Endodermal cell (in vitro differentiated cells): ENCODE results near the gene ZGLP1. TPM values are rescaled to one million over a fixed set of nuclear protein-coding genes. Genes with fewer than 3 reads are reported as not detected.

Experiments used
- DNase-seq: peaks from one replicate; pipeline ENCODE4 v3.0.0-alpha.2; 2017
- H3K27ac ChIP-seq: 2 replicates; pipeline ENCODE4 v1.5.1; 2013; ENCODE audit warnings: mild to moderate bottlenecking, low read depth, low read length, moderate library complexity
- H3K27me3 ChIP-seq: 2 replicates; pipeline ENCODE4 v1.6.1; 2013; ENCODE audit warnings: mild to moderate bottlenecking, low read length, moderate library complexity; ENCODE audit not compliant: insufficient read depth, control insufficient read depth, poor library complexity, severe bottlenecking
- H3K36me3 ChIP-seq: 2 replicates; pipeline ENCODE4 v1.7.0; 2013; ENCODE audit warnings: mild to moderate bottlenecking, low read length, moderate library complexity; ENCODE audit not compliant: control insufficient read depth, insufficient read depth
- H3K4me1 ChIP-seq: one replicate; pipeline ENCODE4 v1.7.0; 2013; ENCODE audit warnings: low read length; ENCODE audit not compliant: control insufficient read depth, insufficient read depth
- H3K4me3 ChIP-seq: 2 replicates; pipeline ENCODE4 v1.5.1; 2013; ENCODE audit warnings: mild to moderate bottlenecking, low read length, moderate library complexity
- H3K9ac ChIP-seq: 2 replicates; pipeline ENCODE4 v1.6.1; 2013; ENCODE audit warnings: mild to moderate bottlenecking, low read length, moderate library complexity; ENCODE audit not compliant: poor library complexity, severe bottlenecking; ENCODE audit errors: extremely low read depth
- H3K9me3 ChIP-seq: 2 replicates; pipeline ENCODE4 v1.6.1; 2013; ENCODE audit warnings: mild to moderate bottlenecking, low read length, moderate library complexity; ENCODE audit not compliant: control insufficient read depth
- H3K27ac Mint-ChIP-seq: 2 replicates; pipeline ENCODE4 v1.8.0; 2020; ENCODE audit warnings: mixed read lengths
- H3K27me3 Mint-ChIP-seq: 2 replicates; pipeline ENCODE4 v1.8.0; 2021; ENCODE audit warnings: mild to moderate bottlenecking, mixed read lengths; ENCODE audit not compliant: insufficient read depth
- H3K36me3 Mint-ChIP-seq: 2 replicates; pipeline ENCODE4 v1.8.0; 2020; ENCODE audit warnings: low read depth, mixed read lengths
- H3K4me1 Mint-ChIP-seq: 2 replicates; pipeline ENCODE4 v1.8.0; 2020; ENCODE audit warnings: mixed read lengths
- H3K4me3 Mint-ChIP-seq: 2 replicates; pipeline ENCODE4 v1.8.0; 2020; ENCODE audit warnings: mild to moderate bottlenecking, moderate library complexity, mixed read lengths
- H3K9me3 Mint-ChIP-seq: 2 replicates; pipeline ENCODE4 v1.8.0; 2020; ENCODE audit warnings: mild to moderate bottlenecking, mixed read lengths
- CTCF ChIP-seq: fragments of 200-600 bp; sonication (generic); conservative IDR thresholded peaks from 2 replicates; pipeline ENCODE4 v1.5.0; 2021; ENCODE audit warnings: antibody characterized with exemption, mild to moderate bottlenecking
- WGBS, 2 experiments: methylation state at CpG; one replicate each; pipeline versions ENCODE4 v1.1.5 to v1.1.7; 2013; ENCODE audit warnings: missing lambda C conversion rate in 2 of 2, mixed read lengths in 1 of 2; ENCODE audit not compliant: insufficient coverage in 1 of 2, insufficient read length in 1 of 2; 5-methylcytosine and 5-hydroxymethylcytosine counted together
- total RNA-seq, 2 donors: library from RNA; stranded (reverse); fragmentation: NEBNext Ultra II Directional in 1 of 2; extraction: Animal tissue kit (Norgen Biotek cat#: 25700) in 1 of 2; gene quantifications; 2 replicates in 1 of 2; 3 replicates in 1 of 2; pipeline ENCODE4 v1.2.1, GENCODE V29; 2021

The ZGLP1 gene
- total RNA-seq, 2 donors from 2014 or later, result 4.5 to 7.8 TPM

GRCh38 chr19:10295305-10295846 lies 14.2 kb downstream of the ZGLP1 start:
- peaks cover 11% of the 10 kb centered on the region for H3K4me1 Mint-ChIP-seq
- H3K27ac Mint-ChIP-seq, result no peak overlapping the region
- no peaks in the 10 kb centered on the region for H3K36me3 ChIP-seq
- no peaks in the 10 kb centered on the region for H3K9me3 ChIP-seq
- no peak overlapping the region for H3K9ac ChIP-seq
- H3K4me3 ChIP-seq, result peak overlapping the region; percentile 65
- peaks cover 3% of the 10 kb centered on the region for H3K4me1 ChIP-seq
- H3K27me3 ChIP-seq, result peaks cover 87% of the 10 kb centered on the region
- peak; percentile 64 for TF ChIP-seq CTCF
- no peak overlapping the region for H3K27ac ChIP-seq
- no peaks in the 10 kb centered on the region for H3K36me3 Mint-ChIP-seq
- H3K27me3 Mint-ChIP-seq, result peaks cover 94% of the 10 kb centered on the region
- peak overlapping the region; percentile 37 for H3K4me3 Mint-ChIP-seq
- 11 to 17% methylated on average over 6 to 48 of the region's 48 CpGs for WGBS, 2 experiments
- peak; percentile 74 for DNase-seq
- H3K9me3 Mint-ChIP-seq, result peaks cover 9% of the 10 kb centered on the region

GRCh38 chr19:10294368-10294697 lies 15.3 kb downstream of the ZGLP1 start:
- peaks cover 10% of the 10 kb centered on the region for H3K9me3 Mint-ChIP-seq
- 14 to 20% methylated on average over 18 to 25 of the region's 25 CpGs for WGBS, 2 experiments
- H3K4me1 Mint-ChIP-seq, result peaks cover 14% of the 10 kb centered on the region
- Histone ChIP-seq H3K9ac (no peak overlapping the region), H3K27me3 (peaks cover 89% of the 10 kb centered on the region), H3K9me3 (no peaks in the 10 kb centered on the region), H3K4me1 (peaks cover 3% of the 10 kb centered on the region), H3K4me3 (no peak overlapping the region), H3K36me3 (no peaks in the 10 kb centered on the region), H3K27ac (no peak overlapping the region)
- peak; percentile 66 for TF ChIP-seq CTCF
- peaks cover 97% of the 10 kb centered on the region for H3K27me3 Mint-ChIP-seq
- no peak overlapping the region for H3K4me3 Mint-ChIP-seq
- H3K36me3 Mint-ChIP-seq, result no peaks in the 10 kb centered on the region
- H3K27ac Mint-ChIP-seq, result no peak overlapping the region
- DNase-seq, result peak; percentile 88

GRCh38 chr19:10293637-10294367 lies 15.8 kb downstream of the ZGLP1 start:
- no peak for TF ChIP-seq CTCF
- Mint-ChIP-seq H3K4me1 (peaks cover 14% of the 10 kb centered on the region), H3K9me3 (peaks cover 10% of the 10 kb centered on the region), H3K27me3 (peaks cover 97% of the 10 kb centered on the region), H3K4me3 (no peak overlapping the region), H3K27ac (no peak overlapping the region), H3K36me3 (no peaks in the 10 kb centered on the region)
- H3K27me3 ChIP-seq, result peaks cover 94% of the 10 kb centered on the region
- 31 to 33% methylated on average over 34 to 49 of the region's 49 CpGs for WGBS, 2 experiments
- no peak overlapping the region for H3K9ac ChIP-seq
- no peaks in the 10 kb centered on the region for H3K9me3 ChIP-seq
- no peak for DNase-seq
- no peak overlapping the region for H3K4me3 ChIP-seq
- H3K4me1 ChIP-seq, result peaks cover 3% of the 10 kb centered on the region
- no peaks in the 10 kb centered on the region for H3K36me3 ChIP-seq
- H3K27ac ChIP-seq, result no peak overlapping the region
